ENCODE results near the gene ARSA.

Gene ARSA

DNA sequence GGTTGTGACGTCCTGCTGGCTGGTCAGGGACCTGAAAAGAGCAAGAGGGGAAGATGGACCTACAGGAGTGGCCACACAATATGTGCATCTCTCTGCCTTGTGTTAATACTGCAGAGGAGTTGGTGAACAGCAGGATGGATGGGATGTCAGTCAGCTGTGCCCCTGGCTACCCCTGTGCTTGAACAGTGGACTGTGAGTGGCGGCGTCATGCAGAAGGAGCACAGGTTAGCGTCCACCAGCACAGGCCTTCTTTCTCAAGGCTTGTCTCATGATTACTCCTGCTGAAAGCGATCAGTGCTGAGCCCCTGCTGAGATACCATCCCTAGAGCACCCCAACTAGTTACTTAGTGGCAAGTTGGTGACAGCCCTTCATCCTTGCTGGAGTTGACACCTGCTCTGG is 41.5 kb downstream of the ARSA start:
- TF ChIP-seq, protein P1, sequence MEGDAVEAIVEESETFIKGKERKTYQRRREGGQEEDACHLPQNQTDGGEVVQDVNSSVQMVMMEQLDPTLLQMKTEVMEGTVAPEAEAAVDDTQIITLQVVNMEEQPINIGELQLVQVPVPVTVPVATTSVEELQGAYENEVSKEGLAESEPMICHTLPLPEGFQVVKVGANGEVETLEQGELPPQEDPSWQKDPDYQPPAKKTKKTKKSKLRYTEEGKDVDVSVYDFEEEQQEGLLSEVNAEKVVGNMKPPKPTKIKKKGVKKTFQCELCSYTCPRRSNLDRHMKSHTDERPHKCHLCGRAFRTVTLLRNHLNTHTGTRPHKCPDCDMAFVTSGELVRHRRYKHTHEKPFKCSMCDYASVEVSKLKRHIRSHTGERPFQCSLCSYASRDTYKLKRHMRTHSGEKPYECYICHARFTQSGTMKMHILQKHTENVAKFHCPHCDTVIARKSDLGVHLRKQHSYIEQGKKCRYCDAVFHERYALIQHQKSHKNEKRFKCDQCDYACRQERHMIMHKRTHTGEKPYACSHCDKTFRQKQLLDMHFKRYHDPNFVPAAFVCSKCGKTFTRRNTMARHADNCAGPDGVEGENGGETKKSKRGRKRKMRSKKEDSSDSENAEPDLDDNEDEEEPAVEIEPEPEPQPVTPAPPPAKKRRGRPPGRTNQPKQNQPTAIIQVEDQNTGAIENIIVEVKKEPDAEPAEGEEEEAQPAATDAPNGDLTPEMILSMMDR (IDR thresholded peaks at IDR 0.05; ENCODE audit: insufficient read depth, low read length, poor library complexity, severe bottlenecking), result no peak
- Histone ChIP-seq H3K36me3 (ENCODE audit: control insufficient read depth, insufficient read depth, low read length) (no peaks in the 10 kb centered on the region), H3K4me3 (replicated peaks; ENCODE audit: low read depth, low read length) (no peak overlapping the region), H3K27me3 (replicated peaks; ENCODE audit: control insufficient read depth, insufficient read depth, low read length) (no peaks in the 10 kb centered on the region)
- no peak for DNase-seq (ENCODE audit: extremely low read depth, insufficient read length)

DNA sequence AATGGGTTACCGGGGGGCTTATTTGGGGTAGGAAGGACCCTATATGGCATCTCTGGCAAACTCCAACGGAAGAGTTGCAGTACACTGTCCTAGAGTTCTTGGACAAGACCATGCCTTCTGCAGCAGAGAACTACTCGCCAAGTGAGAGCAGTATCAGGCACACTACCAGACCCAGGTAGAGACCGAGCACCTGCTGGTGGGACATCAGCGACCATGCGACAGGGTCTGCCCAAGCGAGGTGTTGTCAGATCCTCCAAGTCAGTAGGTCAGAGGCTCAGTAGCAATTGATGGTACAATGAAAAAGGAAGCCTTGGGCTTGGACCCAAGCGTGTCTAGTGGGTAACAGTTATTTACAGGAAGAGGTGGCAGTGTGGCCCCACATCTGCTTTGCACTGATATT is 42.2 kb downstream of the ARSA start:
- DNase-seq (ENCODE audit: extremely low read depth, insufficient read length), result no peak
- no peaks in the 10 kb centered on the region for H3K27me3 ChIP-seq (replicated peaks; ENCODE audit: control insufficient read depth, insufficient read depth, low read length)
- H3K4me3 ChIP-seq (replicated peaks; ENCODE audit: low read depth, low read length), result no peak overlapping the region
- TF ChIP-seq, protein P1 (IDR thresholded peaks at IDR 0.05; ENCODE audit: insufficient read depth, low read length, poor library complexity, severe bottlenecking), result no peak
- H3K36me3 ChIP-seq (ENCODE audit: control insufficient read depth, insufficient read depth, low read length), result no peaks in the 10 kb centered on the region; the same call in 1 of the 2 replicates

DNA sequence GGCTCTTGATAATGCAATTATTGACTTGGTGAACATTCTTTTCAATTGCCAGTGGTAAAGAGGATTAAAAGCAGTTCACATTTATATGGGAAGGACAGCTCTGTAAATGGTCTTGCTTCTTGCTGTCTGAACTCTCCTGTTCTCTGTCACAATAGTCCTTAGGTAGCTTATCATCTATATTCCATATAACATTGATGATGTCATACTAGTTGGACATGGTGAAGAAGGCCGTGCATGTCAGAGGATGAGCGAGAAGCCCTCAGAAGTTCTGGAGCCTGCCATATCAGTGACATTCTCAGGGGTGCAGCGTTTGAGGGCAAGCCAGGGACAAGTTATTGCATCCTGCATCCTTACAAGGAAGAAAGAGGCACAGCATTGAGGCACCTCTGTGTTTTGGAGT is 42.7 kb downstream of the ARSA start:
- DNase-seq (ENCODE audit: extremely low read depth, insufficient read length), result no peak
- Histone ChIP-seq H3K36me3 (ENCODE audit: control insufficient read depth, insufficient read depth, low read length) (peaks cover 2% of the 10 kb centered on the region), H3K4me3 (replicated peaks; ENCODE audit: low read depth, low read length) (no peak overlapping the region), H3K27me3 (replicated peaks; ENCODE audit: control insufficient read depth, insufficient read depth, low read length) (no peaks in the 10 kb centered on the region)
- TF ChIP-seq, protein P1 (IDR thresholded peaks at IDR 0.05; ENCODE audit: insufficient read depth, low read length, poor library complexity, severe bottlenecking), result no peak

DNA sequence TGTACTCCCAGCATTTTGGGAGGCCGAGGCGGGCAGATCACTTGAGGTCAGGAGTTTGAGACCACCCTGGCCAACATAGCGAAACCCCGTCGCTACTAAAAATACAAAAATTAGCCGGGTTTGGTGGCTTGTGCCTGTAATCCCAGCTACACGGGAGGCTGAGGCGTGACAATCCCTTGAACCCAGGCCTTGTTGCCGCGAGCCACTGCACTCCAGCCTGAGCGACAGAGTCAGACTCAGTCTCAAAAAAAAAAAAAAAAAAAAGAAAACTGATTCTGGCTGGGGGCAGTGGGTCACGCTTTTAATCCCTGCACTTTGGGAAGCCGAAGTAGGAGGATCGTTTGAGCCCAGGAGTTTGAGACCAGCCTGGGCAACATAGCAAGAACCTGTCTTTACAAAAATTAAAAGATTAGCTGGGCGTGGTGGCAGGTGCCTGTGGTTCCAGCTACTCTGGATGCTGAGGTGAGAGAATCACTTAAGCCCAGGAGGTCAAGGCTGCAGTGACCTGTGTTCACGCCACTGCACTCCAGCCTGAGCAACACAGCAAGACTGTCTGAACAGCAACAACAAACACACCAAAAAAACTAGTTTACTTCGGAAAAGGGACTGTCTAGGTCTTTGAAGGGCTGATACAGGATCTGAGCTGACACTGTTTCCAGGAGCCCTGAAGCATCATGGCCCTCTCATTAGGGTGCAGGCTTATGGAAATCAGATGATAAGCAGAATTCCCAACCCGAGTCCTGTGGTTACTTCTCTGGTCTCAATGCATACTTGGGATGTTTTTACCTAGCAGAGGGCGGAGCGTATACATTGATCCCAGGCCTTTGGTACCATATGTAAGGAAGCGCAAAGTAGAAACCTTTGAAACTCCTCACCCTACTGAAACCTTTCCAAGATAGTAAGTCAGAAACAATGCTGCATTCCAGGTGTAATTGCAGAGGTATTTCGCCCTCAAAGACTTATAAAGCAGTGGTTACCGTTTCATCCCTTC is 43.6 kb downstream of the ARSA start:
- Histone ChIP-seq H3K4me3 (replicated peaks; ENCODE audit: low read depth, low read length) (no peak overlapping the region), H3K36me3 (ENCODE audit: control insufficient read depth, insufficient read depth, low read length) (peaks cover 10% of the 10 kb centered on the region), H3K27me3 (replicated peaks; ENCODE audit: control insufficient read depth, insufficient read depth, low read length) (no peaks in the 10 kb centered on the region)
- no peak for DNase-seq (ENCODE audit: extremely low read depth, insufficient read length)
- TF ChIP-seq, protein P1 (IDR thresholded peaks at IDR 0.05; ENCODE audit: insufficient read depth, low read length, poor library complexity, severe bottlenecking), result no peak

DNA sequence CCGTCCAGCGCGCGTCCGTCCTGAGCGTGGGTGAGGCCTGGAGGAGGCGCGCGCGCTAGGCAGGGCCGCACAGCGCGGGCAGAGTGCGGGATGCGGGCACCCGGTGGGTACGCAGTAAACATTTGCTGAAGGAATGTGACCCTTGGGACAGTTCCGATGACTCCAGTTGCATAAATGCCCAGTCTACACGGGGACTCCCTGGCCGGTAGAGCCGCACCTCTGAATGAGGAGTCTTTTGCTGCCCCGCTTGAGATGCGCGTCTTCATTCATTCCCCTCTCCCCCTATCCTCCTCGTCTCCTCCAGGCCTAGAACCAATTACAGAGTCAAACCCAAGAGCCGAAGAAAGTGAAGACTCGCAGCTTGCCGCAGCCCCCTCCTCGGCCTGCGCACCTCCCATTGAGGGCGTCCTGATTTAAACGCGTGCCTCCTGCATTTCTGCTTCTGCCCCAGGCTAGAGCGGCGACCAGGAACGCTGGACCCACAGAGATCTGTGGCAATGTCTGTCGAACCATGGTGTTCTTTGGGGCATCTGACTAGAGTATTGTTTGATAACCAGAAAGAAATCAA is 44.6 kb downstream of the ARSA start:
- Histone ChIP-seq H3K36me3 (ENCODE audit: control insufficient read depth, insufficient read depth, low read length) (peaks cover 13% of the 10 kb centered on the region), H3K27me3 (replicated peaks; ENCODE audit: control insufficient read depth, insufficient read depth, low read length) (no peaks in the 10 kb centered on the region), H3K4me3 (replicated peaks; ENCODE audit: low read depth, low read length) (peak overlapping the region; percentile 70)
- DNase-seq (ENCODE audit: extremely low read depth, insufficient read length), result no peak
- TF ChIP-seq, protein P1 (IDR thresholded peaks at IDR 0.05; ENCODE audit: insufficient read depth, low read length, poor library complexity, severe bottlenecking), result peak; percentile 2

All from GM06990 (cell line).